ENCODE measurements around the gene MESP1. TPM values are rescaled to one million over a fixed set of nuclear protein-coding genes. Genes with fewer than 3 reads are reported as not detected.

Gene MESP1
- total RNA-seq, 1 experiment from 2014 or later, result 32.9 TPM

DNA sequence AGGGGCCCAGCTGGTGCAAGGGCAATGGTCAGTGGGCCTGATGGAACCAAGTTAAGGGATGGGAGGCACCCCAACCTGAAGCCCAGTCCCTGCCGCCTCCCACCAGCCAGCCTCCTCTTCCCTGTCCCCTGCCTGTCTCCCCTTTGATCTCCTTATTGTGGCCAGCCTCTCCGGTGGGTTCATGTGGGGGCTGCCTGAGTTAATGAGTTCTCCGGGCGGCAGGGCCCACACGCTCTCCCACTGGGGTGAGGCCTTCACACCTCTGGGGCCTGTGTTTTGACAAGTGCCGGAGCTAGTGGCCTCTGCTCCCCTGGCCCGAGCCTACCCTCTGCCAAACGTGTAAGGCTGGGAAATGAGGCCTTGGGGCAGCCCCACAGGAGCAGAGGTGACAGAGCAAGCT is 7.2 kb upstream of the MESP1 start:
- Histone ChIP-seq H3K9ac (ENCODE audit: low read length) (no peak overlapping the region), H3K4me2 (ENCODE audit: low read length) (no peak overlapping the region), H3K4me3 (ENCODE audit: low read length) (no peak overlapping the region), H3K27ac (ENCODE audit: low read length) (no peak overlapping the region), H3K36me3 (ENCODE audit: low read depth, low read length) (no peaks in the 10 kb centered on the region), H3K27me3 (ENCODE audit: low read length) (no peaks in the 10 kb centered on the region), H3K4me1 (ENCODE audit: insufficient read depth, low read length) (peaks cover 47% of the 10 kb centered on the region), H2AFZ (ENCODE audit: low read length) (no peak overlapping the region), H4K20me1 (ENCODE audit: low read length) (no peaks in the 10 kb centered on the region), H3F3A (ENCODE audit: low read length, unreplicated experiment) (no peaks in the 10 kb centered on the region), H3K79me2 (ENCODE audit: low read length) (no peaks in the 10 kb centered on the region), H3K9me2 (replicated peaks; ENCODE audit: low read length) (no peaks in the 10 kb centered on the region), H3K9me3 (ENCODE audit: low read length) (no peaks in the 10 kb centered on the region)
- intact Hi-C loops (cut with micrococcal nuclease), result no loop called here
- no peak for ATAC-seq
- ChIA-PET POLR2A (ENCODE audit: unreplicated experiment) (no interaction called here), CTCF (interaction anchor here (0.6 kb wide), 1 partner anchor 32 kb away, joined by 3 read pairs; no protein-coding TSS in a partner anchor)
- BruUV-seq (replicated peaks), result no TSS peak
- no peak for DNase-seq
- TF ChIP-seq EZH2phosphoT487 (IDR thresholded peaks at IDR 0.05; ENCODE audit: borderline replicate concordance, low read length), result no peak
- TF ChIP-seq CTCF (conservative IDR thresholded peaks at IDR 0.05; ENCODE audit: low read depth, low read length), result no peak
- TF ChIP-seq EZH2 (IDR thresholded peaks at IDR 0.05; ENCODE audit: low read length, unreplicated experiment), result no peak

GRCh38 chr15:89756897-89757296 is 5.8 kb upstream of the MESP1 start:
- Histone ChIP-seq H3K9me3 (ENCODE audit: low read length) (no peaks in the 10 kb centered on the region), H3K27me3 (ENCODE audit: low read length) (no peaks in the 10 kb centered on the region), H3K27ac (ENCODE audit: low read length) (peak overlapping the region; percentile 61), H3K4me3 (ENCODE audit: low read length) (no peak overlapping the region), H3K4me2 (ENCODE audit: low read length) (no peak overlapping the region), H3K79me2 (ENCODE audit: low read length) (no peaks in the 10 kb centered on the region), H4K20me1 (ENCODE audit: low read length) (no peaks in the 10 kb centered on the region), H3K36me3 (ENCODE audit: low read depth, low read length) (no peaks in the 10 kb centered on the region), H3K9me2 (replicated peaks; ENCODE audit: low read length) (no peaks in the 10 kb centered on the region), H3F3A (ENCODE audit: low read length, unreplicated experiment) (no peaks in the 10 kb centered on the region), H3K4me1 (ENCODE audit: insufficient read depth, low read length) (peaks cover 49% of the 10 kb centered on the region), H3K9ac (ENCODE audit: low read length) (no peak overlapping the region), H2AFZ (ENCODE audit: low read length) (no peak overlapping the region)
- TF ChIP-seq CTCF (conservative IDR thresholded peaks at IDR 0.05; ENCODE audit: low read depth, low read length) (no peak), EZH2 (IDR thresholded peaks at IDR 0.05; ENCODE audit: low read length, unreplicated experiment) (no peak), EZH2phosphoT487 (IDR thresholded peaks at IDR 0.05; ENCODE audit: borderline replicate concordance, low read length) (no peak)
- ATAC-seq (peak; percentile 21), DNase-seq (peak; percentile 91)
- POLR2A ChIA-PET (ENCODE audit: unreplicated experiment), result no interaction called here
- CTCF ChIA-PET, result no interaction called here
- intact Hi-C loops (cut with micrococcal nuclease), result no loop called here
- no TSS peak for BruUV-seq (replicated peaks)

DNA sequence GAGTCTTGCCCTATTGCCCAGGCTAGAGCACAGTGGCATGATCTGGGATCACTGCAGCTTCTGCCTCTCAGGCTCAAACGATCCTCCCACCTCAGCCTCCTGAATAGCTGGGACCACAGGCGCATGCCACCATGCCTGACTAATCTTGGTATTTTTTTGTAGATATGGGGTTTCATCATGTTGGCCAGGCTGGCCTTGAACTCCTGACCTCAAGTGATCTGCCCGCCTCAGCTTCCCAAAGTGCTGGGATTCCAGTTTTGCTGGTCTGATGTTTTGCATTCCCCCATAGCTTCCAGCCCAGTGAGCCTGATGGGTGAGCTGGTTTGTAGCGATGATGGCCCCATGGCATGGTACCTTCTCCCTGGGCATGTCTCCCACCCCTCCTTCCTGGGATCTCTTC is 4.7 kb upstream of the MESP1 start:
- peaks cover 47% of the 10 kb centered on the region for H3K4me1 ChIP-seq (ENCODE audit: insufficient read depth, low read length)
- no peaks in the 10 kb centered on the region for H3F3A ChIP-seq (ENCODE audit: low read length, unreplicated experiment)
- no peaks in the 10 kb centered on the region for H3K9me3 ChIP-seq (ENCODE audit: low read length)
- intact Hi-C loops (cut with micrococcal nuclease), result no loop called here
- H3K27ac ChIP-seq (ENCODE audit: low read length), result peak overlapping the region; percentile 27; the same call in 1 of the 2 replicates
- H3K9me2 ChIP-seq (replicated peaks; ENCODE audit: low read length), result no peaks in the 10 kb centered on the region
- POLR2A ChIA-PET (ENCODE audit: unreplicated experiment), result no interaction called here
- no peak overlapping the region for H3K9ac ChIP-seq (ENCODE audit: low read length)
- BruUV-seq (replicated peaks), result no TSS peak
- ATAC-seq, result no peak
- CTCF ChIA-PET, result no interaction called here
- H3K36me3 ChIP-seq (ENCODE audit: low read depth, low read length), result no peaks in the 10 kb centered on the region
- DNase-seq, result no peak
- no peak overlapping the region for H2AFZ ChIP-seq (ENCODE audit: low read length)
- H4K20me1 ChIP-seq (ENCODE audit: low read length), result no peaks in the 10 kb centered on the region
- no peaks in the 10 kb centered on the region for H3K27me3 ChIP-seq (ENCODE audit: low read length)
- H3K79me2 ChIP-seq (ENCODE audit: low read length), result 0 out of 2 replicates have a peak, but pooled peaks cover 4% of the 10 kb centered on the region
- no peak overlapping the region for H3K4me3 ChIP-seq (ENCODE audit: low read length)
- H3K4me2 ChIP-seq (ENCODE audit: low read length), result no peak overlapping the region
- TF ChIP-seq CTCF (conservative IDR thresholded peaks at IDR 0.05; ENCODE audit: low read depth, low read length), result no peak

Measured in PC-3 (cell line).